SK-N-SH (cell line): Measurements from ENCODE around the gene MYH6. TPM values are rescaled to one million over a fixed set of nuclear protein-coding genes. Genes with fewer than 3 reads are reported as not detected.
"Not testable (repeated sequence)": the region's sequence is repeated elsewhere in the genome, so short reads cannot be mapped to it uniquely, and the experiment has no call there.

Source experiments
- CTCF ChIA-PET: fragments of 300-600, 350-600 bp; formaldehyde crosslinking; extraction: SDS; loops from one replicate; lab custom pipeline; 2021; lab: Yijun Ruan, JAX
- POLR2A ChIA-PET: fragments of 350-600 bp; sonication (Branson Sonifier 250); formaldehyde crosslinking; extraction: SDS; loops from one replicate; lab custom pipeline; 2020; ENCODE audit warnings: antibody characterized with exemption, inconsistent platforms; lab: Yijun Ruan, JAX
- DNase-seq: peaks from one replicate; pipeline ENCODE4 v3.0.0; 2012
- H2AFZ ChIP-seq: fragments of 200-600 bp; sonication (generic); 2 replicates; pipeline ENCODE4 v1.8.1; 2016; ENCODE audit warnings: antibody characterized with exemption, mild to moderate bottlenecking, low read depth
- H3F3A ChIP-seq: fragments of 200-600 bp; sonication (generic); replicated peaks from 2 replicates; pipeline ENCODE3; 2016; ENCODE audit warnings: antibody characterized with exemption, mild to moderate bottlenecking; ENCODE audit not compliant: insufficient read depth
- H3K27ac ChIP-seq, 2 experiments: fragments of 200-500 bp in 1 of 2; fragments of 200-600 bp in 1 of 2; sonication (Bioruptor generic) in 1 of 2; sonication (generic), shearing (Covaris generic) in 1 of 2; 2 replicates each; pipeline versions ENCODE4 v1.5.1 to v1.6.1; 2014 to 2016; ENCODE audit warnings: low read depth in 2 of 2, inconsistent platforms in 1 of 2, low read length in 1 of 2, mild to moderate bottlenecking in 1 of 2, mixed read lengths in 1 of 2
- H3K27me3 ChIP-seq: fragments of 200-600 bp; sonication (generic), shearing (Covaris generic); 2 replicates; pipeline ENCODE4 v1.6.1; 2016; ENCODE audit warnings: mixed run types; ENCODE audit not compliant: insufficient read depth
- H3K36me3 ChIP-seq, 2 experiments: fragments of 200-500 bp in 1 of 2; fragments of 200-600 bp in 1 of 2; sonication (Bioruptor generic) in 1 of 2; sonication (generic) in 1 of 2; replicated peaks in 1 of 2; 2 replicates each; pipeline versions ENCODE3 to v1.5.1; 2014 to 2016; ENCODE audit warnings: low read length in 1 of 2, mild to moderate bottlenecking in 1 of 2; ENCODE audit not compliant: insufficient read depth in 2 of 2, control insufficient read depth in 1 of 2
- H3K4me1 ChIP-seq, 2 experiments: fragments of 200-500 bp in 1 of 2; fragments of 200-600 bp in 1 of 2; sonication (Bioruptor generic) in 1 of 2; sonication (generic), shearing (Covaris generic) in 1 of 2; 2 replicates each; pipeline versions ENCODE4 v1.5.1 to v1.6.1; 2014 to 2016; ENCODE audit warnings: low read depth in 1 of 2, low read length in 1 of 2, mixed run types in 1 of 2; ENCODE audit not compliant: insufficient read depth in 2 of 2, control insufficient read depth in 1 of 2
- H3K4me2 ChIP-seq: fragments of 200-600 bp; sonication (generic), shearing (Covaris generic); 2 replicates; pipeline ENCODE4 v1.6.1; 2017; ENCODE audit warnings: mixed run types
- H3K4me3 ChIP-seq, 2 experiments: fragments of 200-500 bp in 1 of 2; fragments of 200-600 bp in 1 of 2; sonication (Bioruptor generic) in 1 of 2; sonication (generic), shearing (Covaris generic) in 1 of 2; 2 replicates each; pipeline versions ENCODE4 v1.5.1 to v1.8.1; 2014 to 2016; ENCODE audit warnings: low read depth in 2 of 2, inconsistent platforms in 1 of 2, low read length in 1 of 2, mild to moderate bottlenecking in 1 of 2, mixed read lengths in 1 of 2, moderate library complexity in 1 of 2
- H3K79me2 ChIP-seq: fragments of 200-600 bp; sonication (generic); 2 replicates; pipeline ENCODE4 v1.8.1; 2017; ENCODE audit warnings: mild to moderate bottlenecking; ENCODE audit not compliant: insufficient read depth
- H3K9ac ChIP-seq: fragments of 200-600 bp; sonication (generic); 2 replicates; pipeline ENCODE4 v1.6.1; 2017; ENCODE audit warnings: mixed run types
- H3K9me2 ChIP-seq: fragments of 200-600 bp; sonication (generic); 2 replicates; pipeline ENCODE4 v1.6.1; 2017; ENCODE audit warnings: mixed run types
- H3K9me3 ChIP-seq: fragments of 200-600 bp; sonication (generic); 2 replicates; pipeline ENCODE4 v1.6.1; 2017; ENCODE audit warnings: mixed run types, mild to moderate bottlenecking, moderate library complexity
- H4K20me1 ChIP-seq: fragments of 200-600 bp; sonication (generic); 2 replicates; pipeline ENCODE4 v1.6.1; 2017; ENCODE audit warnings: mild to moderate bottlenecking, mixed run types; ENCODE audit not compliant: insufficient read depth
- ELF1 ChIP-seq: IDR thresholded peaks from 2 replicates; pipeline ENCODE4 v1.4.0; 2012
- EP300 ChIP-seq, 2 experiments: IDR thresholded peaks; 2 replicates each; pipeline versions ENCODE4 v1.4.0 to v1.6.1; 2012; ENCODE audit warnings: borderline replicate concordance in 1 of 2, low read depth in 1 of 2, low read length in 1 of 2
- FOSL2 ChIP-seq: IDR thresholded peaks from 2 replicates; pipeline ENCODE4 v1.4.0; 2012; ENCODE audit warnings: low read depth, mild to moderate bottlenecking, moderate library complexity, borderline replicate concordance
- FOXJ3 ChIP-seq: sonication (generic); formaldehyde crosslinking; IDR thresholded peaks from 2 replicates; pipeline ENCODE4 v1.5.1; 2020; ENCODE audit warnings: mild to moderate bottlenecking, missing genetic modification reagents
- GABPA ChIP-seq: IDR thresholded peaks from 2 replicates; pipeline ENCODE4 v1.4.0; 2012; ENCODE audit warnings: low read depth, mild to moderate bottlenecking
- GATA2 ChIP-seq: sonication (generic); formaldehyde crosslinking; IDR thresholded peaks from 2 replicates; pipeline ENCODE4 v1.5.0; 2020; ENCODE audit warnings: mild to moderate bottlenecking, missing genetic modification reagents
- MXI1 ChIP-seq: IDR thresholded peaks from 2 replicates; pipeline ENCODE4 v1.6.1; 2012; ENCODE audit warnings: mild to moderate bottlenecking, low read depth, low read length, improper control_type of control experiment
- POLR2AphosphoS5 ChIP-seq: IDR thresholded peaks from 2 replicates; pipeline ENCODE4 v1.6.1; 2012; ENCODE audit warnings: low read depth, low read length
- RAD21 ChIP-seq: IDR thresholded peaks from 2 replicates; pipeline ENCODE4 v1.6.1; 2012; ENCODE audit warnings: mild to moderate bottlenecking, low read length
- RCOR1 ChIP-seq: fragments of 150-350 bp; IDR thresholded peaks from 2 replicates; pipeline ENCODE4 v1.6.1; 2017; ENCODE audit warnings: antibody characterized with exemption, low read length
- RFX5 ChIP-seq: IDR thresholded peaks from 2 replicates; pipeline ENCODE4 v1.6.1; 2012; ENCODE audit warnings: mild to moderate bottlenecking, improper control_type of control experiment, low read length
- SIN3A ChIP-seq: IDR thresholded peaks from 2 replicates; pipeline ENCODE4 v1.6.1; 2012; ENCODE audit warnings: low read depth, mild to moderate bottlenecking, low read length, moderate library complexity, borderline replicate concordance
- TCF12 ChIP-seq: IDR thresholded peaks from 2 replicates; pipeline ENCODE4 v1.4.0; 2012
- WGBS: methylation state at CpG from one replicate; pipeline ENCODE4 v1.1.6; 2017; ENCODE audit warnings: low lambda C conversion rate; 5-methylcytosine and 5-hydroxymethylcytosine counted together
- polyA plus RNA-seq, 3 experiments: library from polyadenylated mRNA; depleted of rRNA; stranded (reverse); fragments of >200 nt; gene quantifications; 2 replicates each; pipeline ENCODE4 v1.2.3, GENCODE V29; 2012
- TF ChIP-seq, protein P1 (sequence below): IDR thresholded peaks from 2 replicates; pipeline ENCODE4 v1.4.0; 2012; ENCODE audit warnings: low read depth, borderline replicate concordance

Gene MYH6
- polyA plus RNA-seq, 1 of the 3 experiments (the other 2 are of a cell fraction), result not detected

DNA sequence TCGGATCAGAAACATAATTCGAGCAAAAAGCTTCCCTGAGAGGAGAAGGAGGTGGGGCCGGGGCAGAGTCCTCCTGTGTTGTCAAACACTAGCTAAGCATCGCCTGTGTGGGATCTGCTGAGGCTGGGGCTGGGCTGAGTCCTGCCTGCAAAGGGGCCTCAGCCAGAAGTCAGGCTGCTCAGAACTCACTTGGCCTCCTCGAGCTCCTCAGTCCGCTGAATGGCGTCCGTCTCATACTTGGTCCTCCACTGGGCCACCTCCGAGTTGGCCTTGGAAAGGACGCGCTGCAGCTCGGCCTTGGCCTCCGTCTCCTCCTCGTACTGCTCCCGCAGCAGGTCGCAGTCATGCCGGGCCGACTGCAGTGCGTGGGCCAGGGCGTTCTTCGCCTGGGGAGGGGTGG, 9.9 kb upstream of the MYH6 start (continued):
- TF ChIP-seq RAD21, result no peak
- TF ChIP-seq, protein P1, sequence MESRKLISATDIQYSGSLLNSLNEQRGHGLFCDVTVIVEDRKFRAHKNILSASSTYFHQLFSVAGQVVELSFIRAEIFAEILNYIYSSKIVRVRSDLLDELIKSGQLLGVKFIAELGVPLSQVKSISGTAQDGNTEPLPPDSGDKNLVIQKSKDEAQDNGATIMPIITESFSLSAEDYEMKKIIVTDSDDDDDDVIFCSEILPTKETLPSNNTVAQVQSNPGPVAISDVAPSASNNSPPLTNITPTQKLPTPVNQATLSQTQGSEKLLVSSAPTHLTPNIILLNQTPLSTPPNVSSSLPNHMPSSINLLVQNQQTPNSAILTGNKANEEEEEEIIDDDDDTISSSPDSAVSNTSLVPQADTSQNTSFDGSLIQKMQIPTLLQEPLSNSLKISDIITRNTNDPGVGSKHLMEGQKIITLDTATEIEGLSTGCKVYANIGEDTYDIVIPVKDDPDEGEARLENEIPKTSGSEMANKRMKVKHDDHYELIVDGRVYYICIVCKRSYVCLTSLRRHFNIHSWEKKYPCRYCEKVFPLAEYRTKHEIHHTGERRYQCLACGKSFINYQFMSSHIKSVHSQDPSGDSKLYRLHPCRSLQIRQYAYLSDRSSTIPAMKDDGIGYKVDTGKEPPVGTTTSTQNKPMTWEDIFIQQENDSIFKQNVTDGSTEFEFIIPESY, result no peak
- TF ChIP-seq GATA2 (CRISPR knock-in tag), result no peak
- TF ChIP-seq MXI1, result no peak
- TF ChIP-seq POLR2AphosphoS5, result no peak
- no peak for TF ChIP-seq EP300 (IDR thresholded peaks at IDR 0.05; ENCODE audit: borderline replicate concordance in 1 of 2, low read depth in 1 of 2, low read length in 1 of 2)
- TF ChIP-seq FOSL2, result no peak
- TF ChIP-seq RFX5, result no peak
- no peak for TF ChIP-seq GABPA

DNA sequence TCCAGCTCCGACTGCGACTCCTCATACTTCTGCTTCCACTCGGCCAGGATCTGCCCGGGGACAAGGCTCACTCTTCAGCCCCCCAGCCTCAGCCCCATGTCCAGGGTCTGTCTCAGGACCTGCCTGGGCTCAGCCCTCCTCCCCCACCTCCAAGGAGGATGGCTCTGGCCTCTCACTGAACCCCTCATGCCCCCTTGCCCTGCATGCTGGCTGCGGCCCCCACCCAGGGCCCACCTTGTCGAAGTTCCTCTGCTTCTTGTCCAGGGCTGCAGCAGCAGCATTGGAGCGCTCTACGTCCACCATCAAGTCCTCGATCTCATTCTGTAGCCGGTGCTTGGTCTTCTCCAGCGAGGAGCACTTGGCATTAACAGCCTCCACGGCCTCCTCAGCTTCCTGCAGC, 9.2 kb upstream of the MYH6 start:
- not testable (repeated sequence) for DNase-seq, H3K27ac ChIP-seq
- 42% methylated on average over 12 of the region's 12 CpGs for WGBS

GRCh38 chr14:23416801-23417200, 8.7 kb upstream of the MYH6 start:
- peaks cover 10% of the 10 kb centered on the region for H3K27me3 ChIP-seq
- no peaks in the 10 kb centered on the region for H3K9me2 ChIP-seq

More for the DNA sequence above, 9.2 kb upstream of the MYH6 start:
- POLR2A ChIA-PET, H3K79me2 ChIP-seq, H3F3A ChIP-seq, H2AFZ ChIP-seq, H3K9ac ChIP-seq, H3K4me2 ChIP-seq, H3K4me1 ChIP-seq, CTCF ChIA-PET, H4K20me1 ChIP-seq, H3K36me3 ChIP-seq, H3K4me3 ChIP-seq, H3K9me3 ChIP-seq, H3K9me2 ChIP-seq: not testable (repeated sequence)
- H3K27me3 ChIP-seq, result peaks cover 10% of the 10 kb centered on the region

More at GRCh38 chr14:23416801-23417200, 8.7 kb upstream of the MYH6 start:
- Histone ChIP-seq H3K79me2 (no peaks in the 10 kb centered on the region), H3K4me2 (no peak overlapping the region), H3K9me3 (no peaks in the 10 kb centered on the region), H3K36me3 (no peaks in the 10 kb centered on the region), H3K27ac (no peak overlapping the region), H2AFZ (no peak overlapping the region), H3K4me3 (no peak overlapping the region), H4K20me1 (no peaks in the 10 kb centered on the region), H3F3A (no peaks in the 10 kb centered on the region), H3K4me1 (no peaks in the 10 kb centered on the region), H3K9ac (no peak overlapping the region)
- no peak for DNase-seq
- no peak for TF ChIP-seq EP300 (IDR thresholded peaks at IDR 0.05; ENCODE audit: borderline replicate concordance in 1 of 2, low read depth in 1 of 2, low read length in 1 of 2)
- TF ChIP-seq FOXJ3 (CRISPR knock-in tag), result no peak
- TF ChIP-seq RCOR1, result no peak
- no peak for TF ChIP-seq SIN3A
- no peak for TF ChIP-seq ELF1
- TF ChIP-seq TCF12, result no peak
- ChIA-PET CTCF (no interaction called here), POLR2A (no interaction called here)
- 38% methylated on average over 8 of the region's 11 CpGs for WGBS
